Measurements from ENCODE around the gene WDFY4.

WDFY4 gene

DNA sequence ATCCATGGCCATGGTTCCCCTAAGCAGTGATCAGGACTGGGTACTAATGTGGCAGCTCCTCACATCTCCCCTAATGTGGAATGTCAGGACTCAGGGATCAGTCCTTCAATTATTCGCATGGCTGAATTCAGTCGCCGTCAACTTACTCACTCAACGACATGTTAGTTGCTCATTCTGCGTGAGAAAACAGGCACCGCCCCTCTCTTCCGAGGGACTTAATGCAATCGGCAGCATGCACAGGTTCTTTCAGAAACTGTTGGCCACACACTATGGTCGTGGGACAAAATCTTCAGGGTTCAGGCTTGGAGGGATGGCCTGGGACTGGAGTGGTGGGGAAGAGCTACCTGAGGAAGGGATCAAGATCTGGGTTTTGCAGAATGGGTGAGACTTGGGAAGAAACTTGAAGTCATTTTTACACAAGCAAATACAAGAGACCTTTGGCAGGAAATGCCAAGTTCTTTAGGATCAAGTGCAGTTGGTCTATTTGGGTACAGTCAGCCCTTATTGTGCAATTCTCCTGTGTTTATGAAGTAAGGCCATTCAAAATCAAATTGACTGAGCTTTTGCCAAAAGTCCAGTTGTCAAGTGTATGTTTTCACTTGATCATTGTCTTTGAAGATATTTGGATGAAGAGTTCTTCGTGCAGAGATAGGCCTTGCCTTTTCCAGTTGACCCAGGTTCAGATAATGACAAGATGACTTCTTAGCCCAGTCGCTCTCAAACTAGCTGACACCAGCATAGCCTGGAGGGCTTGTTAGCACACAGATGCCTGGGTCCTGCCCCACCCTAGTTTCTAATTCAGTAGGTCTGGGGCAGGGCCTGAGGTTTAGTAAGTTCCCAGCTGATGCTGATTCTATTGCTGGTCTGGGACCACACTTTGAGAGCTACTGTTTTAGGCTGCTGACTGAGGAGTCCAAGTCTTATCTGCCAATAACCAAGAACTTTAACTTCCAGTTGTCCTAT lies 206.5 kb downstream of the WDFY4 start:
- DNase-seq (ENCODE audit: low read depth, low spot score): no peak
- no peak overlapping the region for H3K27ac ChIP-seq

- no peak for DNase-seq (ENCODE audit: low read depth, low spot score)
- no peak overlapping the region for H3K27ac ChIP-seq
Observed at GRCh38 chr10:48894911-48895802, 210.5 kb downstream of the WDFY4 start.

- H3K27ac ChIP-seq: no peak overlapping the region
- DNase-seq (ENCODE audit: low read depth, low spot score): no peak
Observed at GRCh38 chr10:48895803-48896195, 211.1 kb downstream of the WDFY4 start.

DNA sequence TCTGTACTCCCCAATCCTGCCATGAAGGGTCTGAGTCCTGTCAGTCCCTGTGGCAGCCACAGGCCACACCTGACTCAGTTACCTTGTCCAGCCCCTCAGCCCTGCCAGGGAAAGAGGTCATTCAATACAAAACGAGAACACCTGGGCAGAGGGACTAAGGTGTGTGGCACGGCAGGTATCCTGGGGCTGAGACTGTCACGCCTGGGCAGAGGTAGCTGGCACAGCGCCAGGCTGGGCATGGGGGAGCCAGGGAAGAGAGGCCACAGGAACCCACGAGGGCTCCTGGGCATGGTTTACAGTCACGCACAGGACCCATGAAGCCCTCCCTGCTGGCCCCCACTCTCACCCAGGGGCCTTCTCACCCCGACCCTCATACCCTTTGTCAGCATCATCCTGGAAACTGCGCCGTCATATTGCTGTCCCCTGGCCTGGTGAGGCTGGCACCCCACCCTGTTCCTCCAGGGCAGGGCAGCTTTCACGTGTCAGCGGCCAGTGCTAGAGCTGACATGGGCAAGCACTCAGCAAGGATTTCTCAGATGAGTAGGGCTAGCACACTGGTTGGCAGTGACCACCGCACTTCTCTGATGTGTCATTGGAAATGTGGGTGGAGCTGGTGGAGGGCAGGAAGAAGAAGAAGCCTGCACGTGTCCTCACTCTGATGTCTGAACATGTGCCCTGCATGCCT lies 212.2 kb downstream of the WDFY4 start:
- DNase-seq (ENCODE audit: low read depth, low spot score): no peak
- H3K27ac ChIP-seq: no peak overlapping the region

GRCh38 chr10:48897441-48897790 lies 212.7 kb downstream of the WDFY4 start:
- H3K27ac ChIP-seq: no peak overlapping the region
- no peak for DNase-seq (ENCODE audit: low read depth, low spot score)

DNA sequence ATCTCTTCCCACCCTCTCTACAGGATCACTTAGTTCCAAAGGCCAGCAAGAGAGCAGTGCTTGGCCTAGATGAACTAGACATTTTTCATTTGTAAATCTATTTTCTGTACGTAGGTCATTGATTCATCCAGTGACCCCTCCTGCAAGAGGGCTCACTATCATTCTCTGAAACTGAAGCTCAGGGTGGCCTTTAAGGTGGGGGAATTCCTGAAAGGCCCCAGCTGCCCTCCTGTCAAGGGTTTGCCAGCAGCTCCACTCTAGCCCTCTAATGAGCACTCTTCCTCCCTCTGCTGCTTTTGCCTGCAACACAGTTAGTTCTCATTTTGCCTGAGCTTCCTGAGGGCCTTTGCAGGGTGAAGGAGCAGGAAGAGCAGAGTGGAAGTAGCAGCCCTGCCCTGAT lies 213.8 kb downstream of the WDFY4 start:
- H3K27ac ChIP-seq: no peak overlapping the region
- no peak for DNase-seq (ENCODE audit: low read depth, low spot score)

DNA sequence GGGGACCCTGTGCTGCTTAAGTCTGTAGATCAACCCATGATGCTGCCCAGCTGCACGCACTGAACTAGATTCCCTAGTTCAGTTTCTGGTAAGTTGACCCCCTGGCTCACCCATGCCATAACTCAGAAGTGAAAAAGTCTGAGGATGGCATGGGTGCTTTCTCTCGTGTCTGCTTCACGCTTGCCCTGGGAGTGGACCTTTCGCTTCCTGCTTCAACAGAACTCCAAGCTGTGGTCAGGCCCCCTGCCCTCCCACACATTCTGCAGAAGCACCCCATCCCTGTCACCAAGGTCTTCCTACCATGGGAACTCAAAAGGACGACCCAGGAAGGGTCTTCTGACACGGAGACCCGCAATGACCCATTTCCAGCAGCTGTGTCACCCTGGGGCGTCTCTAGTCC lies 215.1 kb downstream of the WDFY4 start:
- H3K27ac ChIP-seq: no peak overlapping the region

GRCh38 chr10:48900371-48900801 lies 215.7 kb downstream of the WDFY4 start:
- no peak for DNase-seq (ENCODE audit: low read depth, low spot score)
- no peak overlapping the region for H3K27ac ChIP-seq

More for the DNA sequence above, 215.1 kb downstream of the WDFY4 start:
- DNase-seq (ENCODE audit: low read depth, low spot score): no peak

DNA sequence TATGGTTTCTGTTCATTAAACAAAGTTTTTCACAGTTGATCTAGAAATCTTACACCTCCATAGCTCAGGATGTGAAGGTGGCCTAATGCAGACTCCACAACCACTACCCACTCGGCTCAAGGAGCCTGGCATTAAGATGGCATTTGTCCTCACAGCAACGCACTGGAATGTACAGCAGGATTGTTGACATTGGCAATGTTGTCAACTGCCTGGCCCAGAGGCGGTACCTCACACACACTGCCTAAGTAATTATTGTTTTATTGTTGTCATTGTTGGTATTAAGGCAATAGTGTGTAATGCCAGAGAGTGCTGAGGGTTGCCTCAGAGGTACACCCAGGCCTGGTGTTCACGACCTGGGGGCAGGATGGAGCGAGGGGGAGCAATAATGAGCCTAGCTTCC lies 216.6 kb downstream of the WDFY4 start:
- no peak for DNase-seq (ENCODE audit: low read depth, low spot score)
- H3K27ac ChIP-seq: no peak overlapping the region

DNA sequence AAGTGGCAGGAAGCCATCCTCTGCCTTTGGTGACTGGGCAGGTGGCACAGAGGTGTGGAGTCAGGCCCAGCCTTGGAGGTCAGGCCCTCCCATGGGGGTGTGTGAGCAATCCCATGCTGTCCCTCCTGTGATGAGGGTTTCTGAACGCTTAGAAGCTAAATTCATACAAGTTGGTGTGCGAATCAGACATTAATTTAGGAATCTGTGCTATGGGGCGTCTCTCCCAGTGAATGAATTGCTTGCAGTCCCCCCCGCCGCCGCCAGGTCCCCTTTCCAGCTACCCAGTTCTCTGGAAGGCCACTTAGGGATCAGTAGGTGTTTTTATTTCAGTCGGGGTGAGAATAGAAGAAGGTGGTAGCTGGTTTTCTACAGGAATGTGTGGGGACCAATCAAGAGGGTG lies 217.4 kb downstream of the WDFY4 start:
- no peak overlapping the region for H3K27ac ChIP-seq
- DNase-seq (ENCODE audit: low read depth, low spot score): no peak

- DNase-seq (ENCODE audit: low read depth, low spot score): no peak
- no peak overlapping the region for H3K27ac ChIP-seq
Observed at GRCh38 chr10:48903151-48903550, 218.5 kb downstream of the WDFY4 start.

DNA sequence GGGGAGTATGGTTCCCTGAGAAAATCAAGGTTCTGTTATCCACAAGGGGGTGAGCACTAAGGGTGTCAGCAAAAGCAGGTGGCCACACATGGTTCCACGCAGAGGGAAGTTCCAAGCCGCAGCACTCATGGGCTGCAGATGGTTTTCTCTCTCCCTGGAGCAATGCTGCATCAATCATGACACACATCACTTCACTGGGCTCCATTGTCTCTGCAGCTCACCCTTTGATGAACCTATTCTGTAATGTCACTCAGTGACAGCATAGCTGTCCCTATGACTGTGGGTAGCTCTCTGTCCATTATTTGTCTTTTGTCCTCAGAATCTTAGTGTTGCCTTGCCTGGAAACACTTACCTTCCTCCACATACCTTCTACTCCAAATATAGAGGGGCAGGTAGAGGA lies 220.2 kb downstream of the WDFY4 start:
- no peak overlapping the region for H3K27ac ChIP-seq
- no peak for DNase-seq (ENCODE audit: low read depth, low spot score)

GRCh38 chr10:48905311-48905710 lies 220.6 kb downstream of the WDFY4 start:
- no peak overlapping the region for H3K27ac ChIP-seq
- no peak for DNase-seq (ENCODE audit: low read depth, low spot score)

DNA sequence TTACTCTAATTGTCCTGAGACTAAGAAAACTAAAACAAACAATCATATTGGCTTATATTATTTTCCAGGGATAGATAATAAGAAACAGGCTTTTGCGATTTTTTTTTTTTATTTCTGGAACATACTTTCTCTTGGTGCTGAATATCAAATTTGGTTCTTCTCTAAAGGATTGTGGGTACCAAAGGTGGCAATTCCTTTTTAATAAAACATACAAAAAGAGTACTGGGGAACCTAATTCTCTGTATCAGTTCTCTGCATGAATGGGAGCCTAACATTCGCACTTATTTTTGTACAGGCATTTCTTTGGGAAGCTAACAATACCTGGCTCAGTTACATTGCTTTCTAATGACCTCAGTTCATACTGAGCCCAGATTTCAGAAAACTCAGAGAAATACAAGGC lies 222.2 kb downstream of the WDFY4 start:
- H3K27ac ChIP-seq: no peak overlapping the region
- no peak for DNase-seq (ENCODE audit: low read depth, low spot score)

GRCh38 chr10:48907730-48908129 lies 223.1 kb downstream of the WDFY4 start:
- no peak overlapping the region for H3K27ac ChIP-seq
- no peak for DNase-seq (ENCODE audit: low read depth, low spot score)

DNA sequence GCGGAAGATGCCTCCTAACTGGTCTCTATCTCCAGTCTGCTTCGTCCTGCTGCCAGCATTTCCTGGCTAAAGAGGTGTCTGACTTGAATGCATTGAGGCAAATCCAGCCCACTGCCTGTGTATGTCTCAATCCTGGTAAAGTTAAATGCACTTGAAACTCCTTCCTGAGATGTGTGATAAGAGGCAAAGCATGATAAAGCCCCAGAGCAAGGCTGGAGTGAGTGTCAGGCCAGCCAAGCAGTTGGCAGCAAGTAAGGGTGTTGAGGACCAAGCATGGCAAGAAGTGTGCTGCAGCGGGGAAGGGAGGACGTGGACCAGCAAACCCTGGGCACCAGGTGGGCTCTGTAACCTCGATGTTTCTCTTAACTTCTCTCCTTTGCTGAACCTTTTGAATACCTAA lies 225.9 kb downstream of the WDFY4 start:
- no peak for DNase-seq (ENCODE audit: low read depth, low spot score)
- no peak overlapping the region for H3K27ac ChIP-seq

- DNase-seq (ENCODE audit: low read depth, low spot score): no peak
- no peak overlapping the region for H3K27ac ChIP-seq
Observed at GRCh38 chr10:48913674-48914073, 229.0 kb downstream of the WDFY4 start.

GRCh38 chr10:48923748-48924147 lies 239.1 kb downstream of the WDFY4 start:
- DNase-seq (ENCODE audit: low read depth, low spot score): no peak
- H3K27ac ChIP-seq: no peak overlapping the region

- H3K27ac ChIP-seq: no peak overlapping the region
- DNase-seq (ENCODE audit: low read depth, low spot score): no peak
Observed at GRCh38 chr10:48924988-48925387, 240.3 kb downstream of the WDFY4 start.

- no peak for DNase-seq (ENCODE audit: low read depth, low spot score)
Observed at GRCh38 chr10:48926255-48926654, 241.6 kb downstream of the WDFY4 start.

More at GRCh38 chr10:48926255-48926654, 241.6 kb downstream of the WDFY4 start:
- H3K27ac ChIP-seq: no peak overlapping the region

Measured in epithelial cell of prostate (primary cell).